ENCODE data around the gene CRELD2.

The CRELD2 gene

GRCh38 chr22:49907807-49908206 is 10.6 kb upstream of the CRELD2 start:
- no peaks in the 10 kb centered on the region for H3K9me2 ChIP-seq (replicated peaks; ENCODE audit: insufficient read depth, low read length)
- no peak overlapping the region for H3K4me2 ChIP-seq (ENCODE audit: low read depth, low read length, poor library complexity, severe bottlenecking)
- no peaks in the 10 kb centered on the region for H3K9me3 ChIP-seq (ENCODE audit: insufficient read depth, low read length)
- H3K27me3 ChIP-seq (ENCODE audit: low read length), result no peaks in the 10 kb centered on the region
- H3K79me2 ChIP-seq (ENCODE audit: insufficient read depth, low read length), result no peaks in the 10 kb centered on the region
- H3K36me3 ChIP-seq (ENCODE audit: low read length), result peaks cover 5% of the 10 kb centered on the region; the same call in 1 of the 2 replicates
- H3K9ac ChIP-seq (ENCODE audit: low read length), result no peak overlapping the region
- no peaks in the 10 kb centered on the region for H4K20me1 ChIP-seq (ENCODE audit: low read depth, low read length)
- TF ChIP-seq EZH2phosphoT487 (conservative IDR thresholded peaks at IDR 0.05; ENCODE audit: low read length), result no peak
- TF ChIP-seq, protein P1, sequence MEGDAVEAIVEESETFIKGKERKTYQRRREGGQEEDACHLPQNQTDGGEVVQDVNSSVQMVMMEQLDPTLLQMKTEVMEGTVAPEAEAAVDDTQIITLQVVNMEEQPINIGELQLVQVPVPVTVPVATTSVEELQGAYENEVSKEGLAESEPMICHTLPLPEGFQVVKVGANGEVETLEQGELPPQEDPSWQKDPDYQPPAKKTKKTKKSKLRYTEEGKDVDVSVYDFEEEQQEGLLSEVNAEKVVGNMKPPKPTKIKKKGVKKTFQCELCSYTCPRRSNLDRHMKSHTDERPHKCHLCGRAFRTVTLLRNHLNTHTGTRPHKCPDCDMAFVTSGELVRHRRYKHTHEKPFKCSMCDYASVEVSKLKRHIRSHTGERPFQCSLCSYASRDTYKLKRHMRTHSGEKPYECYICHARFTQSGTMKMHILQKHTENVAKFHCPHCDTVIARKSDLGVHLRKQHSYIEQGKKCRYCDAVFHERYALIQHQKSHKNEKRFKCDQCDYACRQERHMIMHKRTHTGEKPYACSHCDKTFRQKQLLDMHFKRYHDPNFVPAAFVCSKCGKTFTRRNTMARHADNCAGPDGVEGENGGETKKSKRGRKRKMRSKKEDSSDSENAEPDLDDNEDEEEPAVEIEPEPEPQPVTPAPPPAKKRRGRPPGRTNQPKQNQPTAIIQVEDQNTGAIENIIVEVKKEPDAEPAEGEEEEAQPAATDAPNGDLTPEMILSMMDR (IDR thresholded peaks at IDR 0.05; ENCODE audit: insufficient read depth, low read length, poor library complexity, severe bottlenecking), result no peak
- H3K4me3 ChIP-seq (ENCODE audit: insufficient read depth, low read length, poor library complexity, severe bottlenecking), result no peak overlapping the region
- H3K27ac ChIP-seq (ENCODE audit: low read depth, low read length), result no peak overlapping the region
- H3F3A ChIP-seq (ENCODE audit: insufficient read depth), result no peaks in the 10 kb centered on the region
- H2AFZ ChIP-seq (ENCODE audit: low read depth, low read length, severe bottlenecking), result no peak overlapping the region

DNA sequence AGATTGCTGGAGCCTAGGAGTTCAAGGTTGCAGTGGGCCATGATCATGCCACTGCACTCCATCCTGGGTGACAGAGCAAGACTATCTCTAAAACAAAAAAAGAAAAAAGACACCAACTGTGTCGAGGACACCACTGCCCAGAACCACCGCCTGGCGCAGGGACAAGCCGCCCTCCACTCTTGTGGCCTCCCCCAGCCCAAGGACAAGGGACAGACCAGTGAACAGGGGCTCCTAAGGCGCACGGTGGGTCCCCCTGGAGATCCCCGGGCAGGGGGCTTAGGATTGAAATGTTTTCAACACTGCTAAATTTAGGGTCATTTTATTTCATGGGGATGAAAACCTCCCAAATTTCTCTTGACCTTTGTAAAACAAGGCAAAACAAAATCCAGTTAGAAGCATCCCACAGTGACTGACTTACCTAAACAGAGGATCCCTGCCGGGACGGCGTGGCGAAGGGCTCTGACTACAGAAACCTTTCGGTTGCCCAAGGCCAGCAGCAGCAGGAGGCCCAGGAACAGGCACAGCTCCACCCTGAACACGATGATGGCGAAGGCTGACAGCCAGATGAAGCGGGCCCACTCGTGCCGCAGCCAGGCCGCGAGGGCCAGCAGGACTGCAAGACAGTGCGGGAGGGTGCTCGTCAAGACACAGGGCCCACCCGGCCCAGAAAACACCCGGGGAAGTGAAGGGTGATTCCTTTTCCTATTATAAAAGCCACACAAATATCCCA is 8.8 kb upstream of the CRELD2 start:
- Histone ChIP-seq H3K27ac (ENCODE audit: low read depth, low read length) (no peak overlapping the region), H3K4me3 (ENCODE audit: insufficient read depth, low read length, poor library complexity, severe bottlenecking) (no peak overlapping the region), H2AFZ (ENCODE audit: low read depth, low read length, severe bottlenecking) (no peak overlapping the region), H3K9me3 (ENCODE audit: insufficient read depth, low read length) (no peaks in the 10 kb centered on the region), H3K27me3 (ENCODE audit: low read length) (no peaks in the 10 kb centered on the region), H3K79me2 (ENCODE audit: insufficient read depth, low read length) (no peaks in the 10 kb centered on the region), H4K20me1 (ENCODE audit: low read depth, low read length) (no peaks in the 10 kb centered on the region), H3K9me2 (replicated peaks; ENCODE audit: insufficient read depth, low read length) (no peaks in the 10 kb centered on the region), H3F3A (ENCODE audit: insufficient read depth) (no peaks in the 10 kb centered on the region), H3K36me3 (ENCODE audit: low read length) (no peaks in the 10 kb centered on the region), H3K9ac (ENCODE audit: low read length) (no peak overlapping the region), H3K4me2 (ENCODE audit: low read depth, low read length, poor library complexity, severe bottlenecking) (no peak overlapping the region)
- no peak for TF ChIP-seq EZH2phosphoT487 (conservative IDR thresholded peaks at IDR 0.05; ENCODE audit: low read length)
- TF ChIP-seq, protein P1 (IDR thresholded peaks at IDR 0.05; ENCODE audit: insufficient read depth, low read length, poor library complexity, severe bottlenecking), result no peak

- no peak overlapping the region for H3K9ac ChIP-seq (ENCODE audit: low read length)
- no peaks in the 10 kb centered on the region for H3K9me2 ChIP-seq (replicated peaks; ENCODE audit: insufficient read depth, low read length)
- H2AFZ ChIP-seq (ENCODE audit: low read depth, low read length, severe bottlenecking), result no peak overlapping the region
- no peaks in the 10 kb centered on the region for H3K27me3 ChIP-seq (ENCODE audit: low read length)
- H3K9me3 ChIP-seq (ENCODE audit: insufficient read depth, low read length), result no peaks in the 10 kb centered on the region
- TF ChIP-seq, protein P1 (IDR thresholded peaks at IDR 0.05; ENCODE audit: insufficient read depth, low read length, poor library complexity, severe bottlenecking), result no peak
- no peaks in the 10 kb centered on the region for H3F3A ChIP-seq (ENCODE audit: insufficient read depth)
- no peaks in the 10 kb centered on the region for H3K36me3 ChIP-seq (ENCODE audit: low read length)
- no peak overlapping the region for H3K4me2 ChIP-seq (ENCODE audit: low read depth, low read length, poor library complexity, severe bottlenecking)
- H3K4me3 ChIP-seq (ENCODE audit: insufficient read depth, low read length, poor library complexity, severe bottlenecking), result no peak overlapping the region
- H3K27ac ChIP-seq (ENCODE audit: low read depth, low read length), result no peak overlapping the region
- H3K79me2 ChIP-seq (ENCODE audit: insufficient read depth, low read length), result no peaks in the 10 kb centered on the region
- no peaks in the 10 kb centered on the region for H4K20me1 ChIP-seq (ENCODE audit: low read depth, low read length)
Measured at GRCh38 chr22:49910229-49911155, 7.9 kb upstream of the CRELD2 start.

Measured in SU-DHL-6 (cell line).